ENCODE data around the gene TTC21A. TPM values are rescaled to one million over a fixed set of nuclear protein-coding genes. Genes with fewer than 3 reads are reported as not detected.

Gene TTC21A
- total RNA-seq, 2 experiments from 2014 or later: 1.7 to 1.8 TPM

DNA sequence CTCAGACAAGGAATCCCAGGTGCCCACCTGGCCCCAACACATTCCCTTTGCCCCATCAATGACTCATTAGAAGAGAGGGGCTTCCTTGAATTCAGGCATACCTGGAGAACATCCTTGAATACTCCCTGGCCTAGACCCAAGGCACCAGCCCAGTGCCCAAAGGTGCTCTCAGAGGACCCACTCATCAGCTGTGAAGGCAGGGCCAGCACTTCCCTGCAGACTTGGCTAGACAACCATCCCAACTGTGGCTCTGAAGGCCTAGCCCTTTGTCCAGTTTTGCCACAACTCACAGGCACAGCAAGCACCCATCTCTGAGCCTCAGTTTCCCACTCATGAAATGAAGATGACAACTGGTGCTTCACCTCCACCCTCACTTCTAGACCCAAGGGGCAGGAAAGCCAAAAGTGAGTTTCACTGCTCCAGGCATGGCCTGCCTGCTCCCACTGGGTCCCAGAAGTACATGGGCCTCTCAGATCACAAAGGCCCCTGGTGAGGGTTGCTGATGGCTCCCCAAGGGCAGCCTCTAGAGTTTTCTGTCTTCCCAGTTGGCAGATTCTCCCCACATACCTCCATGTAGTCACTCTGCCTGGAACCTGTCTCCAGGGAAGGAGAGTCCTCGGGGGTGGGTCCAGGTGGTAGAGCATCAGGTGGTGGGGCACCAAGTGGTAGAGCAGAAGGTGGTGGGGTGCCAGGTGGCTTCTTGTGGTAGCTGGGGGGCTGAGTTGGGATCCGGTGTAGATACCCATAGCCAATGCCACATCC, 7.6 kb upstream of the TTC21A start:
- no peaks in the 10 kb centered on the region for H3K9me3 Mint-ChIP-seq
- H3K4me3 Mint-ChIP-seq: no peak overlapping the region
- ChIA-PET CTCF (interaction anchor here (1.0 kb wide), 1 partner anchor 192 kb away, joined by 3 read pairs; no protein-coding TSS in a partner anchor), POLR2A (no interaction called here)
- H3K36me3 Mint-ChIP-seq: peaks cover 8% of the 10 kb centered on the region
- no peak overlapping the region for H3K27ac Mint-ChIP-seq
- no peak for DNase-seq
- intact Hi-C loops (cut with micrococcal nuclease): no loop called here
- no peaks in the 10 kb centered on the region for H3K27me3 Mint-ChIP-seq
- H3K4me1 Mint-ChIP-seq (ENCODE audit: low read depth): peaks cover 11% of the 10 kb centered on the region

DNA sequence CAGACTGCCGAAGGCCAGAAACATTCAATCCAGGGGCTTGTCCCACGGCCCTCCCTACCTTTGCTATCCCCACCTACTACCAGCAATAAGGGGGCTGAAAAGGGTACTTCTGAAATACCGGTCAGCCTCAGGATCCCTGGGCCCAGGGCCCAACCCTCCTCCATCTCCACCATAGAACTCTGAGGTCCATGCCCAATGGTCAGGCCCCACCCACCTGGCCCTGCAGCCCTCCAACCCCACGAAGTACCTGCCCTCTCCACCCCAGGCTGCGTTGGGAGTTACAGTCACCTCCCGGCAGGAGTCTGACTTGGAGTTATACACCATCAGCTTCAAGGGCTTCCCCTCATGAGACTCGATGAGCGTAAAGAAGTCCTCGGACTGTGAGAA, 7.0 kb upstream of the TTC21A start:
- no peak overlapping the region for H3K27ac Mint-ChIP-seq
- intact Hi-C loops (cut with micrococcal nuclease): no loop called here
- H3K36me3 Mint-ChIP-seq: peaks cover 4% of the 10 kb centered on the region
- DNase-seq: no peak
- ChIA-PET POLR2A (no interaction called here), CTCF (interaction anchor here (1.0 to 1.7 kb wide), 4 partner anchors 91 to 278 kb away, joined by 3 to 11 read pairs (median 4); no protein-coding TSS in a partner anchor)
- no peaks in the 10 kb centered on the region for H3K27me3 Mint-ChIP-seq
- H3K4me1 Mint-ChIP-seq (ENCODE audit: low read depth): peaks cover 16% of the 10 kb centered on the region
- no peak overlapping the region for H3K4me3 Mint-ChIP-seq
- H3K9me3 Mint-ChIP-seq: no peaks in the 10 kb centered on the region

DNA sequence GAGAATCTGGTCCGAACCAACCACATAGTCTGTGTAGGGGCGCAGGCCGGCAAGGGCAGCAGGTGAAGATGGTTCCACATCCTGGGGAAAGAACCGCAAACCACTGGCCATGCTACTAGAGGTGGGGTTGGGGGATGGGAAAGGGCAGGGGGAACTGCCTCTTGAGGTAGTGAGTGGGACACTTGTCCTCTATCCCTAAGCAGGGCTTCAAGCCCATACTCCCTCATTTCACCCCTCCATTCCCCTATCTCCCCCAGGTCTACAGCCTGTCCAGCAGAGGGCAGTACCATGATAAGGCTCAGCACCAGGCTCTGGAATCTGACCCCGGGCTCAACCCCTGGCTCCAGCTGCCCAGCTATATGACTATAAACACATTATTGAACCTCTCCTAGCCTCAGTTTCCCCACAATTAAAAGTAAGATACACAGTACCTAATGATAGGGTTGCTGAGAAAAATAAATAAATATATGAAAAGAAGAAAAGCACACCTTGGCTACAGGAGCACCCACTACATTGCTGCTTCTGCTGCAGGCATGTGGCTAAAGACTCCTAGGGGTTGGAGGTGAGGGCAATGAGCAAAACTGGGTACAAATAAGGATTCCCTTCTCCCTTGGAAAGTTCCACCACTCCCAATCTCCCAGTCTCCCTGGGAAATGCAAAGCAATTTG, 6.3 kb upstream of the TTC21A start:
- Mint-ChIP-seq H3K27ac (no peak overlapping the region), H3K27me3 (no peaks in the 10 kb centered on the region), H3K9me3 (no peaks in the 10 kb centered on the region), H3K4me3 (no peak overlapping the region), H3K36me3 (peaks cover 4% of the 10 kb centered on the region), H3K4me1 (ENCODE audit: low read depth) (peaks cover 23% of the 10 kb centered on the region)
- ChIA-PET CTCF (interaction anchor here (0.6 to 2.8 kb wide), 8 partner anchors 78 to 277 kb away, joined by 3 to 15 read pairs (median 4); no protein-coding TSS in a partner anchor), POLR2A (no interaction called here)
- intact Hi-C loops (cut with micrococcal nuclease): loop anchor here (1.0 kb wide), 1 partner anchor 187 kb away; no protein-coding TSS in a partner anchor
- DNase-seq: peak; percentile 53

DNA sequence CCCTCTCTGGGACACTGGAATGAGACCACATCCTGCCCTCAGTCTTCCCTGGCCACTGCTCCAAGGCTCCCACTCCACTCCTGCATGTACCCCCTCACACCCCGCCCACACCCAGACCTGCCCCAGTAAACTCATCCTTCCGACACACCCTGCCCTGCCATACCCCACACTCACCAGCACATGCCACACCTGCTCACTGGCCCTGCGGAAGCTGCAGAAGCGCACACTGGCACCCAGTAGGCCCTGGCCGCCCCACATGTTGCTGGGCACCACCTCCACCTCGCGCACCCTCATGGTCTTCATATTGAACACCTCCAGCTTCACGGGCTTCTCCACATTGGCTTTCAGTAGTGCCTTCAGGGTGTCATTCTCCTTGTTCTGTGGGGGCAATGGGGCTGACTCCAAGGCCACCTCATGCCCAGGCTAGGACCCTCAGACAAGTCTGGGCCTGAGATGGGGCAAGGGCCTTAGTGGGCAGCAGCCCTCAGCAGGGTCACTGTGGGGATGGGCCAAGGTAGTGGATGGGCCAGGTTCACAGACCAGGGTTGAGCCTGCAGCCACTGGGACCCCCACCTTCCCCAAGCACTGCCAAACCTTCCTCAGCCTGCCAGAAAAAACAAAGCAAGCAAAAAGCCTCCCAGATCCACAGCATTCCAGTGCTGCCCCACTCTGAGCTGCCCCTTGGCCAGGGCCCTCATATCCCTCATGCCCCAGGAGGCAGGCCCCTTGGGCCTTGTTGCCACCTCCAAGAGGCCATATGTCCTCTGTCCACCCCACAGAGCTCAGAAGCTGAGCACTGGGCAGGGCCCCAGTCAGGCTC, 4.8 kb upstream of the TTC21A start:
- no peaks in the 10 kb centered on the region for H3K9me3 Mint-ChIP-seq
- no peak overlapping the region for H3K4me3 Mint-ChIP-seq
- POLR2A ChIA-PET: no interaction called here
- H3K36me3 Mint-ChIP-seq: no peaks in the 10 kb centered on the region
- peak overlapping the region; percentile 36 for H3K27ac Mint-ChIP-seq
- no peak for DNase-seq
- H3K27me3 Mint-ChIP-seq: no peaks in the 10 kb centered on the region
- peaks cover 31% of the 10 kb centered on the region for H3K4me1 Mint-ChIP-seq (ENCODE audit: low read depth)
- CTCF ChIA-PET: interaction anchor here (0.8 to 7.5 kb wide), 4 partner anchors 14 to 189 kb away, joined by 3 to 57 read pairs (median 13); no protein-coding TSS in a partner anchor
- intact Hi-C loops (cut with micrococcal nuclease): no loop called here

DNA sequence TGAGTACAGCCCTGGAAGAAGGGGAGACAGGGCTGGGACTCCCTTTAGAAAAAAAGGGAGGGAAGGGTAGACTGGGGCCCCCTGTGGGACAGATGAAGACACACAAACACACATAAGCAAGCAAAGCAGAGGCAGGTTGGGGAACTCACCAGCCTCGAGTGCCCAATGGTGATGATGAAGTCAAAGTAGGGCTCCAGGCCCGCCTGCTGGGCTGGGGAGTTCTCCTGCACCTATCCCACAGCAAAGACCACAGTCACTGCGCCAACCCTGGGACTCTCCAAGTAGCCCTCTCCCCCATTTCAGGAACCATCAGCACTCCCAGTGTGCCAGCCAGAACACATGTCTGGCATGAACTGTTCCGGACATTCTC, 4.2 kb upstream of the TTC21A start:
- ChIA-PET CTCF (interaction anchor here (0.8 to 7.5 kb wide), 3 partner anchors 14 to 189 kb away, joined by 3 to 57 read pairs (median 15); no protein-coding TSS in a partner anchor), POLR2A (no interaction called here)
- Mint-ChIP-seq H3K27ac (peak overlapping the region; percentile 36), H3K4me1 (ENCODE audit: low read depth) (peaks cover 37% of the 10 kb centered on the region), H3K27me3 (no peaks in the 10 kb centered on the region), H3K36me3 (no peaks in the 10 kb centered on the region), H3K4me3 (no peak overlapping the region), H3K9me3 (no peaks in the 10 kb centered on the region)
- intact Hi-C loops (cut with micrococcal nuclease): no loop called here
- DNase-seq: no peak

DNA sequence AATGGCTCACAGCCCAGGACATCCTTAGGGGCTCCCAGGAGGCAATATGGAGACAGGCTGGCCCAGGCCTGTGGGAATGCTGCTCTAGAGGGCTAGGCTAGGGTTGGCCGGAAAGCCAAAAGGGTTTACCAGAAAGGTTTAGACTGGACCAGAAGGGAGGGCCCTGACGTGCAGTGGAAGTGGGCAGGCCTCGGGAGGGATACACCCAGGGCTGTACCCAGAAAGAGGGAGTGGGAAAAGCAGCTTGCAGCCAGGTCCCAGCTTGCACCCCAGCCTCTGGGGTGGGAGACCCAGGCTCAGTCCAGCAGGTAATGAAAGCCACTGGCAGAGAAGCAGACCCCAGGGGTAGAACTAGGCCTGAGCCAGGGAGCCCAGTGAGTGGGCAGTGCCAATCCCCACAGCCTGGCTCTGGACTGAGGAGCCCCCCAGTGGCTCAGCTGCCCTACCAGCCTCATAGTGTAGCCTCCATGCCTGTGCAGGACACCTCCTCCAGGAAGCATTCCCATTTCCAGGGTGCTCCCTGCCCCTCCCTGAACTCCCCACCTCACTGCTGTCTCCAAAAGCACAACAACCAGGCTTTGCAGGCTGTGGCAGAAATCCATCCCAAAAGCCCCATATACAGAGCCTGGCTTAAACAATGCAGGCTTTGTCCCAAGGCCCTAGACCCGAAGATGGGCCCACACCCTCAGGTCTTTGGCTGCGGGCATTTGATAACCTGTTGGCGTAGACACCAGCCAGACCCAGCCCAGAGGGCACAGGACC, 3.5 kb upstream of the TTC21A start:
- H3K4me3 Mint-ChIP-seq: no peak overlapping the region
- no peaks in the 10 kb centered on the region for H3K27me3 Mint-ChIP-seq
- intact Hi-C loops (cut with micrococcal nuclease): no loop called here
- H3K4me1 Mint-ChIP-seq (ENCODE audit: low read depth): peaks cover 44% of the 10 kb centered on the region
- POLR2A ChIA-PET: no interaction called here
- H3K9me3 Mint-ChIP-seq: no peaks in the 10 kb centered on the region
- DNase-seq: no peak
- H3K36me3 Mint-ChIP-seq: no peaks in the 10 kb centered on the region
- H3K27ac Mint-ChIP-seq: no peak overlapping the region
- CTCF ChIA-PET: interaction anchor here (0.7 to 7.5 kb wide), 5 partner anchors 21 to 188 kb away, joined by 3 to 57 read pairs (median 9); no protein-coding TSS in a partner anchor

DNA sequence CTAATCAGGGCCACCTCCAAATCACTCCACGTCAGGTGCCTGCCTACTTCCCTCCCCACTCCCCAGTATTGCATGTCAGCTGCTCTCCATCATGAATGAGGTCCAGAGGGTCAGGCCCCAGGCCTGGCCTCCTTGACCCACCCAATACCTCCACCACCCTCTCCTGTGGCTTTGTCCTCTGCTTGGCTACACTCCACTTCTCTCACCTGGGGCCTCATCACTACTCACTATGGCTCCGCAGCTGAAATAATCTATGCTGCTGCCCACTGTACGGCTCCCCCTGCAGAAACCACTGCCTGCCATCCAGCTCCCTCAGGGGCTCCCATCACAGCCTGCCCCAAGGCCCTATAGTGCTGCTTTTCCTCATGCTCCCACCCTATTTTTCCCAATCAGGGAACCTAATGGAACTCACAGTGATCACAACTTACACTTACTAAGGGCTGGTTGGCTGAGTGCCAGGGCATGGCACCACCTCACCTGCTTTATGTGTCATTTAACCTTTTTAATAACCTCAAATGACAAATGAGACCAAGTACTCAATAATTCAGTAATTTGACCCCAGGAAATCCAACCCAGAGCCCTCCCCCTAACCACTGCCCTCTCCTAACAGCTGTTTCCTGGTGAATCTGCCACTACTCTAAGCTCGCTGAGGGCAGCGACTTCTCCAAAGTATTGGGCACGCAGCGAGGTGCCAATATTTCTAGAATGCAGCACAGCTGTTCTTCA, 2.4 kb upstream of the TTC21A start:
- no peaks in the 10 kb centered on the region for H3K27me3 Mint-ChIP-seq
- H3K36me3 Mint-ChIP-seq: no peaks in the 10 kb centered on the region
- POLR2A ChIA-PET: interaction anchor here (1.5 kb wide), 1 partner anchor 42 kb away, joined by 6 read pairs; no protein-coding TSS in a partner anchor
- peak overlapping the region; percentile 53 for H3K27ac Mint-ChIP-seq
- no peaks in the 10 kb centered on the region for H3K9me3 Mint-ChIP-seq
- H3K4me1 Mint-ChIP-seq (ENCODE audit: low read depth): peaks cover 45% of the 10 kb centered on the region
- H3K4me3 Mint-ChIP-seq: no peak overlapping the region
- CTCF ChIA-PET: interaction anchor here (0.7 to 7.5 kb wide), 6 partner anchors 20 to 187 kb away, joined by 3 to 57 read pairs (median 9); no protein-coding TSS in a partner anchor
- intact Hi-C loops (cut with micrococcal nuclease): no loop called here
- DNase-seq: no peak

DNA sequence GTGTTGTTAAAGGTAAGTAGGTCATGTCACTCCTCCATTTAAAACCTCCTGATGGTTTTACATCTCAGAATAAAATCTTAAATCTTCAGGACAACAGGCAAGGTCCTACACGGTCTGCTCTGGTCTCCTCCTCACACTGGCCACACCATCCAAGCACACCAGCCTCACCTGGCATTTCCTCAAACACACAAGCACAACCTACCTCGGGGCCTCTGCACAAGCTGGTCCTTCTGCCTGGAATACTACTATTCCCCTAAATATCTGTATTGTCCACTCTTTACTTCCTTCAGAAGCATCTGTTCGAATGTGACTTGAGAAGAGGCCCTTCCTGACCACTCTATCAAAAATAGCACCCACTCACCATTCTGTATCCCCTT, 1.8 kb upstream of the TTC21A start:
- ChIA-PET POLR2A (interaction anchor here (0.6 to 1.5 kb wide), 3 partner anchors 11 to 301 kb away, joined by 3 to 6 read pairs (median 3); partner anchors contain the start of gene RPSA), CTCF (interaction anchor here (1.3 to 7.5 kb wide), 5 partner anchors 22 to 186 kb away, joined by 3 to 57 read pairs (median 9); no protein-coding TSS in a partner anchor)
- no peak for DNase-seq
- intact Hi-C loops (cut with micrococcal nuclease): loop anchor here (2.0 kb wide), 2 partner anchors 55 to 75 kb away; partner anchors contain the start of gene SCN11A
- Mint-ChIP-seq H3K4me3 (peak overlapping the region; percentile 81), H3K27me3 (no peaks in the 10 kb centered on the region), H3K9me3 (no peaks in the 10 kb centered on the region), H3K36me3 (no peaks in the 10 kb centered on the region), H3K27ac (peak overlapping the region; percentile 9), H3K4me1 (ENCODE audit: low read depth) (peaks cover 45% of the 10 kb centered on the region)

DNA sequence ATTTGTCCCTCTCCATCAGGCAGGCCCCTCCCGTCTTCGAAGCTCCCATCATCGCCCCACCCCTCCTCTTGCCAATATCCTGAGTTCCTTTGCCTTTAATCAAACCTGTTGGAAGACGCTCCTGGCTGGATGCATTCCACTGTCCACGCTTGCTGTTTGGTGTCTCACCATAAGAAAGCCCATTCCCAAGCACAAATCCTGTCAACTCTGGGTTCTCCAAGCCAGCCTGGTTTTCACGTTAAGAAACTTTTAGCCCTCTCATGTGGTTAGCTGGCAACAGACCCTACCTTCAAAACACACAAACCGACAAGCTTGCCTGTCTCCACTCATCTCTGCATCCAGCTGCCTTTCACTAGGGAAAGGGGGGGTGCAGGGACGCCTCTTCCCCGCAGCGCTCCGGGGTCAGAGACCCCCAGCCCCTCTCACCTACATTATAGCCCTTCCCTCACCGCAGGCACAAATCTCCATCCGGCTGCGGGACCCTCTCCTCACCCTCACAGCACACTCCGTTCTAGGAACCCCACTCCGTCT, 1.1 kb upstream of the TTC21A start:
- ChIA-PET POLR2A (interaction anchor here (0.6 to 1.5 kb wide), 3 partner anchors 12 to 300 kb away, joined by 3 to 6 read pairs (median 3); partner anchors contain the start of gene RPSA), CTCF (interaction anchor here (0.8 to 7.5 kb wide), 6 partner anchors 13 to 185 kb away, joined by 3 to 57 read pairs (median 6); no protein-coding TSS in a partner anchor)
- Mint-ChIP-seq H3K27ac (peak overlapping the region; percentile 69), H3K4me1 (ENCODE audit: low read depth) (peaks cover 45% of the 10 kb centered on the region), H3K9me3 (no peaks in the 10 kb centered on the region), H3K36me3 (no peaks in the 10 kb centered on the region), H3K4me3 (peak overlapping the region; percentile 81), H3K27me3 (no peaks in the 10 kb centered on the region)
- no peak for DNase-seq
- intact Hi-C loops (cut with micrococcal nuclease): loop anchor here (2.0 kb wide), 2 partner anchors 56 to 74 kb away; partner anchors contain the start of gene SCN11A

DNA sequence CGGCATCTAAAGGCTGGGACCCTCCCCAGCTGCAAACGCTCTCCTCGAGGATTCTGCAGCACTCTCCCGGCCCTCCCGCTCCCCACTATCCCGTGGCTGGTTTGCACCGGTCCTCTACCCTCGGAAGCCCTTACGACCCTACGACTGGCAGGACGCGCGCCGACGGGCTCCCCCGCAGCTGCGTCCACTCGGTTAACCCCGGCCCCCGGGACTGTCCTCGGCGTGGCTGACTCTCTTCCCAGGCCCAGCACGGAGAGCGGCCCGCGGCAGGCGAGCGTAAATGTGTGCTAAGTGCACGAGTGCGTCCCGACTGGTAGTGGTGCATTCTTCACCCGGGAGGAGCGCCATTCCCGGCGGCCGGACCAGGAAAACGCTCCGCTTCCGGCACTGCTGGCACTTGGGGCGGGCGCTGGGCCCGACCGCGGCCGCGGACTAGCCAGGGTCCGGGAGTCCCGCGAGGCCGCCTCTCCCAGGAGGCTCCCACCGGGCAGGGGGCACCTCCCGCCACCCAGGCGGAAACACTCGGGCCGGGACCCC, 561 bp upstream of the TTC21A start:
- H3K36me3 Mint-ChIP-seq: no peaks in the 10 kb centered on the region
- ChIA-PET POLR2A (interaction anchor here (0.5 to 1.5 kb wide), 6 partner anchors 20 to 300 kb away, joined by 3 to 6 read pairs (median 4); partner anchors contain the start of gene RPSA), CTCF (interaction anchor here (0.8 to 7.5 kb wide), 7 partner anchors 13 to 185 kb away, joined by 3 to 57 read pairs (median 4); no protein-coding TSS in a partner anchor)
- DNase-seq: no peak
- peak overlapping the region; percentile 81 for H3K4me3 Mint-ChIP-seq
- peaks cover 45% of the 10 kb centered on the region for H3K4me1 Mint-ChIP-seq (ENCODE audit: low read depth)
- H3K27ac Mint-ChIP-seq: peak overlapping the region; percentile 69
- no peaks in the 10 kb centered on the region for H3K9me3 Mint-ChIP-seq
- no peaks in the 10 kb centered on the region for H3K27me3 Mint-ChIP-seq
- intact Hi-C loops (cut with micrococcal nuclease): loop anchor here (1.0 to 2.0 kb wide), 4 partner anchors 40 to 277 kb away; partner anchors contain the start of gene SCN11A

Data from activated CD4-positive, alpha-beta memory T cell treated with anti-CD3 and anti-CD28 coated beads for 36 hours (primary cell).